IPS-18c (cell line): Measurements from ENCODE around the gene YAE1.

Experiments used
- H3K4me3 ChIP-seq: 2 replicates; pipeline ENCODE4 v1.7.0; 2013; ENCODE audit warnings: low read depth, mild to moderate bottlenecking, low read length, moderate library complexity; ENCODE audit not compliant: insufficient read depth
- H3K9me3 ChIP-seq: one replicate; pipeline ENCODE4 v1.6.1; 2013; ENCODE audit warnings: mild to moderate bottlenecking, low read length, moderate library complexity; ENCODE audit not compliant: control insufficient read depth, insufficient read depth

Gene YAE1

GRCh38 chr7:39566023-39566921 lies at the start of gene YAE1:
YAE1 (plus strand) TSS chr7:39566404; CDS start chr7:39566419, 15 bp downstream.
- H3K4me3 ChIP-seq, result peak within 1 kb of the TSS; percentile 94
- no peaks in the 10 kb centered on the region for H3K9me3 ChIP-seq

GRCh38 chr7:39516498-39516897 lies 49.7 kb upstream of the YAE1 start:
- H3K4me3 ChIP-seq, result no peak overlapping the region
- H3K9me3 ChIP-seq, result no peaks in the 10 kb centered on the region

- Histone ChIP-seq H3K9me3 (no peaks in the 10 kb centered on the region), H3K4me3 (no peak overlapping the region)
Measured at GRCh38 chr7:39517240-39517639, 49.0 kb upstream of the YAE1 start.

- Histone ChIP-seq H3K4me3 (no peak overlapping the region), H3K9me3 (no peaks in the 10 kb centered on the region)
Measured at GRCh38 chr7:39525926-39526325, 40.3 kb upstream of the YAE1 start.

GRCh38 chr7:39526666-39527065 lies 39.5 kb upstream of the YAE1 start:
- Histone ChIP-seq H3K9me3 (no peaks in the 10 kb centered on the region), H3K4me3 (no peak overlapping the region)

- H3K9me3 ChIP-seq, result no peaks in the 10 kb centered on the region
- H3K4me3 ChIP-seq, result no peak overlapping the region
Measured at GRCh38 chr7:39527296-39527695, 38.9 kb upstream of the YAE1 start.

- H3K4me3 ChIP-seq, result no peak overlapping the region
- no peaks in the 10 kb centered on the region for H3K9me3 ChIP-seq
Measured at GRCh38 chr7:39527951-39528350, 38.3 kb upstream of the YAE1 start.

GRCh38 chr7:39528849-39529248 lies 37.4 kb upstream of the YAE1 start:
- Histone ChIP-seq H3K9me3 (no peaks in the 10 kb centered on the region), H3K4me3 (no peak overlapping the region)

GRCh38 chr7:39529582-39529981 lies 36.6 kb upstream of the YAE1 start:
- Histone ChIP-seq H3K9me3 (no peaks in the 10 kb centered on the region), H3K4me3 (no peak overlapping the region)

GRCh38 chr7:39530971-39531370 lies 35.2 kb upstream of the YAE1 start:
- H3K9me3 ChIP-seq, result no peaks in the 10 kb centered on the region

GRCh38 chr7:39531818-39532217 lies 34.4 kb upstream of the YAE1 start:
- Histone ChIP-seq H3K9me3 (no peaks in the 10 kb centered on the region), H3K4me3 (no peak overlapping the region)

More at GRCh38 chr7:39530971-39531370, 35.2 kb upstream of the YAE1 start:
- no peak overlapping the region for H3K4me3 ChIP-seq

GRCh38 chr7:39532832-39533231 lies 33.4 kb upstream of the YAE1 start:
- Histone ChIP-seq H3K4me3 (no peak overlapping the region), H3K9me3 (no peaks in the 10 kb centered on the region)

- H3K9me3 ChIP-seq, result no peaks in the 10 kb centered on the region
Measured at GRCh38 chr7:39534599-39534998, 31.6 kb upstream of the YAE1 start.

GRCh38 chr7:39535064-39535463 lies 31.1 kb upstream of the YAE1 start:
- Histone ChIP-seq H3K9me3 (no peaks in the 10 kb centered on the region), H3K4me3 (no peak overlapping the region)

More at GRCh38 chr7:39534599-39534998, 31.6 kb upstream of the YAE1 start:
- H3K4me3 ChIP-seq, result no peak overlapping the region

GRCh38 chr7:39535720-39536119 lies 30.5 kb upstream of the YAE1 start:
- H3K9me3 ChIP-seq, result no peaks in the 10 kb centered on the region
- H3K4me3 ChIP-seq, result no peak overlapping the region

GRCh38 chr7:39536951-39537350 lies 29.3 kb upstream of the YAE1 start:
- H3K9me3 ChIP-seq, result no peaks in the 10 kb centered on the region
- H3K4me3 ChIP-seq, result no peak overlapping the region

GRCh38 chr7:39539816-39540215 lies 26.4 kb upstream of the YAE1 start:
- H3K4me3 ChIP-seq, result no peak overlapping the region
- H3K9me3 ChIP-seq, result no peaks in the 10 kb centered on the region

GRCh38 chr7:39540320-39540719 lies 25.9 kb upstream of the YAE1 start:
- Histone ChIP-seq H3K4me3 (no peak overlapping the region), H3K9me3 (no peaks in the 10 kb centered on the region)

- no peaks in the 10 kb centered on the region for H3K9me3 ChIP-seq
- H3K4me3 ChIP-seq, result no peak overlapping the region
Measured at GRCh38 chr7:39541511-39541910, 24.7 kb upstream of the YAE1 start.
